GM18519 (cell line): ENCODE measurements around the gene SLC6A8.
"Not testable (repeated sequence)": the region's sequence is repeated elsewhere in the genome, so short reads cannot be mapped to it uniquely, and the experiment has no call there.

Source experiments
- ATAC-seq: cut with Tn5 transposase; IDR thresholded peaks from one replicate; pipeline ENCODE4 v1.9.1; 2021; ENCODE audit warnings: mild to moderate bottlenecking, moderate library complexity; ENCODE audit not compliant: unreplicated experiment, low FRiP score

The SLC6A8 gene

DNA sequence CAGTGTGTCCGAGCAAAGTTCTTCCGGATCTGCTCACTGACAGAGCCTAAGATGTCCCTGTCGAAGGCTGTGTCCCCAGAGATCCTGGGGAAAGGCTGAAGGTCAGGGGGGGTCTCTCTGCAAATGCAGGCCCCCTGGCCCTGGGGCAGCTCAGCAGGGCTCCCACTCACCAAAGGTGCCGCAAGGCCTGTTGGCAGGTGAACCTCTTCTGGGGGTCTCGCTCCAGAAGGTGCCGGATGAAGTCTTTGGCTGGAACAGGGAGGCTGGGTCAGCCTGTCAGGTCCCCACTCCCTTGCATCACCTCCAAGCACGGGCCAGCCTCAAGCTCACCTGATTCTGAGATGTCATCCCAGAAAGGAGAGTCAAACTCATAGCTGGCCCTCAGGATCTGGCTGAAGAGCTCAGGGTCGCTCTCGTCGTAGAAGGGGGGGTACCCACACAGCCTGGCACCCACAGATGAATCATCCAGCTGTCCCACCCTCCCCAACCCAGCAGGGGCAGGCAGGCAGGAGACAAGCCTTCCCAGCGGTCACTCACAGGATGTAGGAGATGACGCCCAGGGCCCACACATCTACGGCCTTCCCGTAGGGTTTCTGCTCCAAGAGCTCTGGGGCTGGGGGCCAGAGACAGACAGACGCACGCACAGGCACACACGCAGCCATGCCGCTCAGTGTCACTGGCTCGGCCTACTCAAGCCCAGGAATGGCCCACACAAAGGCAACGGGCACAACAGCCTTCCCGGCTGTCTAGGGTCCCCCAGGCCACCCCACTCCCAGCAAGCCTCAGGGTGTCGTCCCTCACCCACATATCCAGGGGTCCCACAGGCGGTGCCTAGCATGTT lies 16.8 kb upstream of the SLC6A8 start:
- ATAC-seq: no peak

DNA sequence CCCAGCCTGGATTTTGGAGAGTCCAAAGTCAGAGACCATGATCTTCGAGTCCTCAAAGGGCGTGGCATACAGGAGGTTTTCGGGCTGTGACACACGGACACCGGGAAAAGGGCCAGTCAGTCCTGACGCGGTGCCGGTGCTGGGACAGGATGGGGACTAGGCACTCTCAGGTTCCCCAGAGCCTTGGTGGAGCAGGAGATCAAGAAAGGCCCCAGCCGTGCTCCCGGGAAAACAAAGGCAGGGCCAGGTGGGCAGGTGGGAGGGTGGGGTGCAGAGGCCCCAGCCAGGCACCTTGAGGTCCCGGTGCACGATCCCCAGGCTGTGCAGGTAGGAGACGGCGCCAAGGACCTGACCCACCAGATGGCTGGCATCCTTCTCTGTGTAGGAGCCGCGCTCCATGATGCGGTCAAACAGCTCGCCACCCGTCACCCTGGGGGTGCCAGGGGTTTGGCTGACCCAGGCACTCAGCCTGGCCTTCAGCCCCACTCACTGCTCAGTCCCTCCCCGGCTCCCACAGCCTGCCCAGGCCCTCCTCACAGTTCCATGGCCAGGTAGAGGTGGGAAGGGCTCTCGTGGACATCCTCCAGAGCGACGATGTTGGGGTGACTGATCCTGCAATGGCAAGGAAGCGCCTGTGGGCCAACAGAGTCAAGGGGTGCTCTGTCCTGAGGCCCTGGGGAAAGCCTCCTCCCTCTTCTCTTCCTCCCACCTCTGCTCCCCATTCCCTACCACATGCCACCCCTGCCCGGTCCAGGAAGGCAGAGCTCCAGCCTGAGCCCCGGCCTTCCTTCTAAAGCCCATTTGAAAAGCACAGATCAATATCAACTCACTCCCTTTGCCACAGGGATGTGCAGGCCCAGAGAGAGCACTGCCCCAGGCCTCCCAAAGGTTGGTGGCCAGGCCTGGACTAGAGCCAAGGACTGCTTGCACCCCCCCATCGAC lies 15.9 kb upstream of the SLC6A8 start:
- no peak for ATAC-seq

- ATAC-seq: no peak
These were observed 14.9 kb upstream of the SLC6A8 start for GRCh38 chrX:153672531-153673427.

DNA sequence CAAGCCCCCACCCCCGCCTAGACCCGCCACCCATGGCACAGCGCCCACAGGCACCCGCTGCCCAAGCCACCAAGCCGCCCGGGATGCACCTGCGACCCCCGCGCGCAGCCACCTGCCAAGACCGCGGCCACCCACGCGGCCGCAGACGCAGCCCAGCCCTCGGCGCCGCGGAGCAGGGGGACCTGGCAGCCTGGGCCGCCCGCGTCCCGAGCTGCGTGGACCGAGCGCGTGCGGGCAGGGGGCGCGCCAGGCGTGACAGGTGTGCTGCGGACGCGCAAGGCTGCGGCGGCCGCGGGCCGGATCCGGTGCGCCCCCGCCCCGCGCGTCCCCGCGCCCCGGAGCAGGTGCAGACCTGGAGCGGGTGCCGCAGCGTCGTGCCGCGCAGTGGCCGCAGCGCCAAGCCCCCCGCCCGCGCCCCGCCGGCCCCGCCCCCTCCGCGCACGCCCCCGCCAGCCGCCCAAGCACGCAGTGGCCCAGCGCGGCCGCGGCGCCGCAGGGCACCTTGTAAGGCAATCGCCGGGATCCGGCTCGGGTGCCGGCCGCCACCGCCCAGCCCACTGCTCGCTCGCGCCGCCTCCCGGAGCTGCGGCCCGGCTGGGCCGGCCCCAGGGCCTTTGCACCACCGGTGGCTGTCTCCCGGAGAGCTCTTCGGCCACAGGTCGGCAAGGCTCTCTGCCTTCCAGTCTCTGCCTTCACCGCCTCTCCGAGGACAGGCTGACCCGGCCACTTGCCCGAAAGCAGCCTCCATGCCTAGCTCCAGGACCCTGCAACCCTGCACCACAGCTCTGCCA lies 14.1 kb upstream of the SLC6A8 start, which contains the start of gene PNCK:
PNCK (minus strand) TSS at position 386 of the 791 bp plus-strand sequence. CDS start 737 bp downstream, outside the sequence.
- no peak for ATAC-seq

DNA sequence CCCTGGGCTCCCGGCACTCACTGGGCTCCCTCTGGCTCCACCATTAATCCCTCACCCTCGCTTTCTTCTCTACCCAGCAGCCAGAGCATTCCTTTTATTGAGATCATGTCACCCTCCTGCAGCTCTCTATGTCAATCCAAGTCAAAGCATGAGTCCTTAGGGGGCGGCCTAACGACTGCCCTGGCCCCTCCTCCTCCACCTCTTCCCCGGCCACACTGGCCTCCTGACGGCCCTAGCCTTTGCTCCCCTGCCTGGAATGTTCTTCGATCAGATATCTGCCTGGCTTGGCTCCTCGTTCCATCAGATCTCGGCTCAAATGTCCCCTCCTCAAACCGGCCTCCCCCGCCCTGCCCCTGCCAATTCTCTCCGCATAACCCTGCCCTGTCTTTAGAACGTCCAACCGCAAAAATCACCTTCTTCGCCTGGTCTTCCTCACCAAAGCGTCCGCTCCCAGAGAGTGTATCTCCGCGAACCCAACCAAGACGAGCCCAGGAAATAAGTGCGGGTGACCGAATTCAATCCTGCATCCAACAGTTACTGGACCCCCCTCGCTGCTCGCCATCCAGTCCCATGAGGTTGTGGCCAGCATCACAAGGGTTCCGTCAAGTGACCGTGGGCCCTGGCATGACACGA lies 13.4 kb upstream of the SLC6A8 start:
- no peak for ATAC-seq

DNA sequence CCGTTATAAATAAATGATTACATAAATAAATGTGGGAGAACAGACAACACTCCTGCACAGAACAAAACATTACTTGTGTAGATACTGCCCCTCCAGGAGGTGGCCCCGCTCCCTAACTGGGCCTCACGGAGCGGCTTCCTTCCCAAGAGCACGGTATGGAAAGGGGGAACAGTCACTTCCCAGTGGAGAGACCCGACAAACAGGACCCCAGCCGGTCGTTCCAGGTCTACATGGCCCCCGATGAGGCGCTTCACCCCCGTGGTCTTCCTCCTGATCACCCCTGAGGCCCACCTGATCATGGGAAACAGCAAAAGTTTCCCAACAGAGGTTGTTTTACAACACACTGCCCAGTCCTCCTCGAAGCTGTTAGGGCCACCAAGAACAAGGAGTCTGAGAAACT lies 6.6 kb upstream of the SLC6A8 start:
- ATAC-seq: no peak

- not testable (repeated sequence) for ATAC-seq
These were observed 4.2 kb upstream of the SLC6A8 start for GRCh38 chrX:153683486-153683885.

- no peak for ATAC-seq
These were observed 3.1 kb upstream of the SLC6A8 start for GRCh38 chrX:153684467-153685155.

DNA sequence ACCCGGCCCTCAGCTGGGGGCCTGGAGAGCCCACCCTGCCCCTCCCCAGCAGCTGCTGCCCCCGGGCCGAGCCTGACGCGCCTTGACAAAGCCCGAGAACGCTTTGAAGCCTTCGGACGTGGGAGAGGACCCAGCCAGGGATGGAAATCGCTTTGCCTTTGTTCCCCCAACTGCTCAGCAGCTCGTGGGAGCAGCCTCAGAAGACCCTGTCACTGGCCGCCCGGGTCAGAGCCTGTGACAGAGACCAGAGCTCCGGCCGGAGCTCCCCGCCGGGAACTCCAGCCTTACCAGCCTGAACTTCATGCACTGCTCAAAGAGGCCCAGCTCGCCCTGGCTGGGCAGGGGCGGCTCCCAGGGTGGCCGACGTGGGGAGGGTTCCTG lies 2.6 kb upstream of the SLC6A8 start:
- no peak for ATAC-seq

DNA sequence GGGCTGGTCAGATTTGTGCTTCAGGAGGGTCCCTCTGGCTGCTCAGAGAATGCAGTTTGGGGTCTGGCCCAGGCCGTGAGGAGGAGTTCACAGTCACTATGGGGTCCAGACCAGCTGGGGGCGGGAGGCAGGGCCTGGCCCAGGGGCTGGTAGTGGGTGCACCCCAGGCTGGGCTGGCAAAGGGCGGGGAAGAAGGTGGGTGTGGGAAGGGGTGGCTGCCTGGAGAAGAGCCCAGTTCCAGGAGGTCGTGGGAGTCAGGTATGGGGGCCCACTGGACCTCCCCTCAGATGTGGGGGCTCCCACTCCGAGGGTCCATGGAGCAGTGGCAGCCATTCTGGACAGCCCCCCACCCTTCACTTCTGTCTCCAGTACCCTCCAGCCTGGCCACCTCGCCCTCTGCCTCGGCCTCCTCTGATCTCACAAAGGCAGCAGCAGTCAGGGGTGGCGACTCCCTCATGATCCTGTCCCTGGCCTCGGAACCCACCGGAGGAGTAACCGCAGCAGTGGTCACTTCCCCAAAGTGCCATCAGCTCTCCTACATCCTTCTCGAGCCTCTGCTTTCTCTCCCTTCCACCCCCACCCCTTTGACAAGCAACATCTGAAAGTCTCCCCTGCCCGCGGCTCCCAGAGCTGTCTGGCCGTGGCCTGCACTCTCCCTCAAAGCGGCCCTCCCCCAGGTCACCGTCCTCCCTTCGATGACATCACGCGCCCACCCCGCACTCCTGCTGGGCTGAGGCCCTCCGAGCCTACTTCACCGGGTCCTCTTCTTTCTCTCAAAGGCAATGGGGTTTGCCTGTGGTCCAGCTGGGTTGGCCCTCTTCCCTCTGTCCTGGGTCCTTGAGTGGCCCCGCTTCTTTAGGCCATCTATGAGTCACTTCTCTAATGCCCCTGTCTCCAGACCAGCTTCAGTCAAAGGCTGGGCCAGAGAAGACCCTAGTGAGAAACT lies 1.7 kb upstream of the SLC6A8 start:
- ATAC-seq: no peak

DNA sequence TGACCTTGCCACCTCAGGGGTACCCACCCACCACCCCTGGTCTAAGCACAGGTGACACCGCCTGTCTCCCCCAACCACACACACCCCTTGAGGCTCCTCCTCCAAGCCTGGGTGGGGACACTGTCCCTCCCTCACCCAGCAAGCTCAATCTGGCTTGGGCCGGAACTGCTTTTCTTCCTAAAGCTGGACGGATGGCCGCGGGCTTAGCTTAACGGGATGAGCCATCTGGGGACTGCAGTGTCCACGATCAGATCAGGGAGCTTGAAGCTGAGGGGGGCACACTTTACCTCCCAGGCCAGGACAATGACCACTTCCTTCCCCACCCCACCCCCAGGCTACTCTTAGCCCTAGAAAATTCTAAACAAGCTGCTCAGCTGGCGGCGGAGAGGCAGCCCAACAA lies 1.0 kb upstream of the SLC6A8 start:
- no peak for ATAC-seq

GRCh38 chrX:153688071-153688470 lies 345 bp downstream of the SLC6A8 start:
- ATAC-seq: no peak

- no peak for ATAC-seq
These were observed 780 bp downstream of the SLC6A8 start for GRCh38 chrX:153688506-153688905.

DNA sequence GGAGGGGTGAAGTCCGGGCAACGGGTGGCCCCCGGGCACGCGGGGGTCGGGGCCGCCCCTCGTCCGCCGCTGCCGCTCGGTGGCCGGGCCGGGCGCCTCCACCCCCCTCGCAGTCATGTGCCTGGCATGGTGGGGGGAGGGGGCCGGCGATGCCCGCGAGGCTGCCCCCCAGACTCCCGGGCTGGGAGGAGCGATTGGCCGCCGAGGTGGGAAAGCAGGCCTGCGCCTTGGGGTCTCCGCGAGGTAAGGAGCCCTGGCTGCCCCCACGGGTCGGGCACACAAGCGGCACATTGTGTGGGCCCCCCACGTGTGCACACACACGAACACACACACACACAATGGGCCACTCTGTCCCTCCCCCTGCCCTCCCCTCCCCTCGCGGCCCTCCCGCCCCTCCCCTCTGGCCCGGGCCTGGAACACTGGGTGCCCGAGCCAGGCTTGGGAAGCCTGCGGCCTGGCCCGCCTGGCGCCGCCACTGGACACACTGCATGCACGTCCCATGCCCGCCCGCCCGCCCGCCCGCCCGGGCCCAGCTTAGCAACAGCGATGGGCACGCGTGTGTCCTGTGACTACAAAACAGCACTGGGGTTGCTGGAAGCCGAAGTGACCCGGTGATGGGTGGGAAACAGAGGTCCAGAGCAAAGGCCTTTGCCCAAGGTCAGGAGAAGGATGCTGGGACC lies 1.3 kb downstream of the SLC6A8 start:
- no peak for ATAC-seq

DNA sequence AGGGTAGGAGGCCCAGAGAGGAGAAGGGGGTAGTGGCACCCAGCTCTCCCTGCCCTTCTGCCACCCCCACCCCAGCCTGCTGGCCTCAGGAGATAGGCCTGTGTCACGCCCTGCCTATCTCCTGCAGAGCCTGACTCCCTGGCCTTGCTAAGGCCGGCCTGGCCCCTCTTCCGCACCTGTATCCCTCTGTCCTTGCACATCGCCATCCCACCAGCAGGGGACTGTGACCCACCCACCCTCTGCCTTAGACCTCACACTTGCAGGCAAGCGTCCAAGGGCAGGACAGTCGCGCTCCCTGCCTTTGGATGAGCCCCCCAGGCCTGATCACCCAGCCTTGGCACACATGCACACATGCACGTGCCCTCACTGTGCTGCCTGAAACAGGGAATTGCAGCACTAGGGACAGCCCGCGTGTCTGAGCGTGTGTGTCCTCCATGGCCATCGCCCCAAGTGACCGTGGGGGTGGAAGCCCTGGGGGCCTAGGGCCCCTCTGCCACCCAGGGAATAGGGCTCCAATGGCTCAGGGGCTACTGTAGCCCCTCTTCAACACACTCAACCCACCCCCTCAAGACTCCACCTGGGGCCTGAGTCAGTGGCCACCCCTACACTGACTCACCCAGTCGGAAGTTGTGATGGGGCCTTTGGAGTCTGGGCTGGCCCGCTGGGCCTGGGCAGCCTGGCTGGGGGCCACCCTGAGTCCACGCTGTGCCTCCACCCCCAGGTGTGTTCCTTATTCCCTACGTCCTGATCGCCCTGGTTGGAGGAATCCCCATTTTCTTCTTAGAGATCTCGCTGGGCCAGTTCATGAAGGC lies 2.1 kb downstream of the SLC6A8 start:
- ATAC-seq: no peak

DNA sequence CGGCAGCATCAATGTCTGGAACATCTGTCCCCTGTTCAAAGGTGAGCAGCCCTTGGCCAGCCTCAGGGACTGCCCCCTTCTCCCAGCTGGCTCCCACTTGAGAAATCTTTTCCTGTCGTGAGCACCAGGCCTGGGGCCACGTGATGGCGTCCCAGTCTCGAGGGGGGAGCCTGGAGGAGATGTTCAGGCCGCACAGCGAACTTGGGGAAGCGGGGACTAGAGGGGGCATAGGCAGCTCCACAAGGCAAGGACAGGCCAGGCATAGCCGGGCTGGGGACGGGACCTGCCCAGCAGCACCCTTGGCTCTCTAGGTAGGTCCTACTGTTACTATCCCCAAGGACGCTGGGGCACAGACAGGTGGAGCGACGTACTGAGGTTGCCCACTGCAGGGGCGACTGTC lies 2.7 kb downstream of the SLC6A8 start:
- ATAC-seq: no peak
